Osteoblast (primary cell): ENCODE data around the gene SVOPL. TPM values are rescaled to one million over a fixed set of nuclear protein-coding genes. Genes with fewer than 3 reads are reported as not detected.

Experiments used
- DNase-seq: peaks from one replicate; pipeline ENCODE4 v3.0.0; 2011; ENCODE audit warnings: low spot score, mixed read lengths; ENCODE audit not compliant: insufficient read length; ENCODE audit errors: missing footprints
- H2AFZ ChIP-seq: 2 replicates; pipeline ENCODE4 v1.6.0; 2011; ENCODE audit warnings: mild to moderate bottlenecking, low read length
- H3K27ac ChIP-seq: 2 replicates; pipeline ENCODE4 v1.5.1; 2011; ENCODE audit warnings: mild to moderate bottlenecking, low read depth, low read length, moderate library complexity
- H3K27me3 ChIP-seq: 2 replicates; pipeline ENCODE4 v1.6.0; 2012; ENCODE audit warnings: mild to moderate bottlenecking, control low read depth, inconsistent platforms, low read length, moderate library complexity; ENCODE audit not compliant: insufficient read depth
- H3K36me3 ChIP-seq: 2 replicates; pipeline ENCODE4 v1.5.1; 2011; ENCODE audit warnings: mild to moderate bottlenecking, low read length, control low read depth, moderate library complexity; ENCODE audit not compliant: insufficient read depth
- H3K4me1 ChIP-seq: 2 replicates; pipeline ENCODE4 v1.5.1; 2011; ENCODE audit warnings: mild to moderate bottlenecking, low read length, control low read depth, moderate library complexity; ENCODE audit not compliant: insufficient read depth
- H3K4me2 ChIP-seq: 2 replicates; pipeline ENCODE4 v1.6.0; 2011; ENCODE audit warnings: mild to moderate bottlenecking, low read length; ENCODE audit not compliant: insufficient read depth
- H3K4me3 ChIP-seq: fragments of 200-600 bp; sonication (generic); 3 replicates; pipeline ENCODE4 v1.5.1; 2012; ENCODE audit warnings: mild to moderate bottlenecking, low read length, inconsistent platforms; ENCODE audit not compliant: insufficient read depth
- H3K79me2 ChIP-seq: 2 replicates; pipeline ENCODE4 v1.6.0; 2012; ENCODE audit warnings: mild to moderate bottlenecking, low read length, control low read depth, inconsistent platforms; ENCODE audit not compliant: insufficient read depth
- H3K9me3 ChIP-seq: 2 replicates; pipeline ENCODE4 v1.5.1; 2011; ENCODE audit warnings: low read depth, low read length, control low read depth
- H4K20me1 ChIP-seq: 2 replicates; pipeline ENCODE4 v1.6.0; 2012; ENCODE audit warnings: mild to moderate bottlenecking, low read length, control low read depth; ENCODE audit not compliant: insufficient read depth
- CTCF ChIP-seq: IDR thresholded peaks from 2 replicates; pipeline ENCODE4 v1.5.1; 2011; ENCODE audit warnings: mild to moderate bottlenecking, low read depth, low read length, moderate library complexity; ENCODE audit errors: extremely low read depth
- total RNA-seq: library from RNA; depleted of rRNA; stranded (reverse); fragments of >200 nt; gene quantifications from 2 replicates; pipeline ENCODE4 v1.2.3, GENCODE V29; 2012

SVOPL gene
- total RNA-seq, 1 donor: not detected

GRCh38 chr7:138746073-138746472 is 44.9 kb upstream of the SVOPL start:
- Histone ChIP-seq H3K4me2 (no peak overlapping the region), H4K20me1 (no peaks in the 10 kb centered on the region), H3K4me3 (no peak overlapping the region), H3K27ac (no peak overlapping the region), H3K9me3 (no peaks in the 10 kb centered on the region), H3K36me3 (no peaks in the 10 kb centered on the region), H3K4me1 (peaks cover 3% of the 10 kb centered on the region), H3K27me3 (no peaks in the 10 kb centered on the region), H2AFZ (no peak overlapping the region), H3K79me2 (no peaks in the 10 kb centered on the region)
- TF ChIP-seq CTCF: no peak
- DNase-seq: no peak

- Histone ChIP-seq H3K27ac (no peak overlapping the region), H3K36me3 (no peaks in the 10 kb centered on the region), H4K20me1 (no peaks in the 10 kb centered on the region), H3K79me2 (no peaks in the 10 kb centered on the region), H3K27me3 (no peaks in the 10 kb centered on the region), H3K4me2 (no peak overlapping the region), H3K9me3 (no peaks in the 10 kb centered on the region), H3K4me1 (peaks cover 3% of the 10 kb centered on the region), H2AFZ (no peak overlapping the region), H3K4me3 (no peak overlapping the region)
- no peak for TF ChIP-seq CTCF
- no peak for DNase-seq
These were observed 44.0 kb upstream of the SVOPL start for GRCh38 chr7:138745189-138745588.

- Histone ChIP-seq H3K4me2 (no peak overlapping the region), H3K27me3 (no peaks in the 10 kb centered on the region), H4K20me1 (no peaks in the 10 kb centered on the region), H3K27ac (no peak overlapping the region), H2AFZ (no peak overlapping the region), H3K9me3 (no peaks in the 10 kb centered on the region), H3K79me2 (no peaks in the 10 kb centered on the region), H3K4me1 (peaks cover 3% of the 10 kb centered on the region), H3K36me3 (no peaks in the 10 kb centered on the region), H3K4me3 (no peak overlapping the region)
- no peak for DNase-seq
- TF ChIP-seq CTCF: no peak
These were observed 40.2 kb upstream of the SVOPL start for GRCh38 chr7:138741453-138741735.

GRCh38 chr7:138739859-138740258 is 38.7 kb upstream of the SVOPL start:
- Histone ChIP-seq H3K27ac (no peak overlapping the region), H3K9me3 (no peaks in the 10 kb centered on the region), H3K36me3 (no peaks in the 10 kb centered on the region), H3K4me2 (no peak overlapping the region), H2AFZ (no peak overlapping the region), H3K27me3 (no peaks in the 10 kb centered on the region), H4K20me1 (no peaks in the 10 kb centered on the region), H3K4me1 (peaks cover 3% of the 10 kb centered on the region), H3K79me2 (no peaks in the 10 kb centered on the region), H3K4me3 (no peak overlapping the region)
- TF ChIP-seq CTCF: no peak
- DNase-seq: no peak
